ENCODE measurements around the gene RXRA.
A peak's percentile ranks its signal among the peaks of the same experiment; 100 is the strongest.
"Not testable (repeated sequence)": the region's sequence is repeated elsewhere in the genome, so short reads cannot be mapped to it uniquely, and the experiment has no call there.

RXRA gene

DNA sequence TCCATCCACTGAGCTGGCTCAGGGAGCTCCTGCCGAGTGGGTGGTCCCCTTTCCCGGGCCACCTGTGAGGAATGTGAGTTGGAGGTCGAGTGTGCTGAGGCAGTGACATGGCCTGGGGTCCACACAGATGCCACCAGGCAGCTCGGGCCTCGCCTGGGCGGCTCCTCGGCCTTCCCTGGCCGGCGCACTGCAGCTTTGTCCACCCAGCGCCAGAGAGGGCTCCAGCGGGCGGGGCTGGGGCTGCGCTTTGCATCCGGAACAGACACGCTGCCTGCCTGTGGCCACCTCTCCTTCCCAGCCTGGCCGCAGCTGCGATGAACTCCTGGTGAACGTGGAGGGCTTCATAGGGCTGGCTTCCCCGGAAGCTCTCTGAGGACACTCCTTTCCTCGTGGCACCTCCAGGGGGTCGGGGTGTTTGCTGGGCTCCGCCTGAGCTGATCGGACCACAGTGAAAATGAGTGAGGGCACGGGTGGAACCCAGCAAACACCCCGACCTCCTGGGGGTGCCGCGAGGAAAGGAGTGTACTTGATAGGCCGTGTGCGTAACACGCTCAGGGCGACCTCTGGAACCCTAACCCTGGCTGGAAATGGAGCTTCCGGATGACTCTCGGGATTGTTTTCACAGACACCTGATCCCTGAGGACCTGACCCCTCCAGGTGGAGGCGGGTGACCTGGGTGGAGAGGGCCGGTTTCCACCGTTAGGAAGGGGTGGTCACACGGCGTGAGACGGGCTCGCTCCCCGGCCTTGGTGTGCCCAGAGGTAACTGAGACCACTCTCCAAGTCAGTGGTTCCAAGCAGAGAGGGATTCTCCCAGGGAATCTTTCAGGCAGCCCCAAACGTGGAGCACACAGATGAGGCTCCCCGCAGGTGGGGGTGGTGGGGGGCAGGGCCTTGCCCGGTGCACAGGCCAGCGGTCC is 31.8 kb upstream of the RXRA start:
- DNase-seq, result no peak

DNA sequence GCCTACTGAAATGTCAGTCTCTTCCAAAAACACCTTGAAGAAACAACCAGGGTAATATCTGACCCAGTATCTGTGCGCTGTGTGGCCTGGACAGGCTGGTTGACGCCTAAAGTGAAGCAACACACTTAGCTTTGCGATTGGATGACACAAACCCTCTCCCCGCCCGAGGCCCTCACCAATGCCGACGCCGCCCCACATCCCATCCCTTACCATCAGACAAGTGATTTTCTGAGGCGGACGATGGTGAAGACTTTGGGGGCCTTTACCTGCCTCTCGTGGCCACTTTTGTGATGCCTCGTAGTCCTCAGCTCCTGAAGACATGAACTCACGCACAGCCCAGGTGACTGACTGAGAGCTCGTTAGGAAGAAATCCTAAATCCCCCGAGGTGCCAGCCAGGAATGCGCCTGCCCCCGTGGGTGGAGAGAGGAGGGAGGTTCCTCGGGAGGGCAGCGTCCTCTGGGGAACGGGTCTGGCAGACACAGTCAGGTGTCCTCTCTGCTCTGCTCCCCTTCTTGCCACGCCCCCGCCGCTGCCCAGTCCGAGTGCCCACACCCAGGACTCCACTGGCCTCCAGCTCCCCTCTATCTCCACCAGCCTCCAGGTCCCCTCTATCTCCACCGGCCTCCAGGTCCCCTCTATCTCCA is 31.0 kb upstream of the RXRA start:
- DNase-seq, result no peak

DNA sequence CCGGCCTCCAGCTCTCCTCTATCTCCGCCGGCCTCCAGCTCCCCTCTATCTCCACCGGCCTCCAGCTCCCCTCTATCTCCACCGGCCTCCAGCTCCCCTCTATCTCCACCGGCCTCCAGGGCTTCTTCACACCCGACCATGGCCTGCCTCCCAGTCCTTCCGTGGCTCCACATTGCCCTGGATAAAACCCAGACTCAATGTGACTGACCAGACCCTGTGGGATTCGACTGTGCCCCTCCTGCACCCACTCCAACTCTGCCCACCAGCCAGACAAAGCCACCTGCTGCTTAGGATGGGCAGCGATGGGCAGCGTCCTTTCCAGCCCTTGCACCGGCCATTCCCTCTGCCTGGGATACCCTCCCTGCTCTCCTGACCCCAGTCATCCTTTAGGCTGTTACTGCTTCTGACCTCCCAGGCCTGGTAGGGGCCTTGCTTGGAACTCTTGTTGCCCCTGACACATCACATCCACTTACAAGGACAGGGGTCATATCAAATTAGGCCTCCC is 30.5 kb upstream of the RXRA start:
- DNase-seq, result no peak

DNA sequence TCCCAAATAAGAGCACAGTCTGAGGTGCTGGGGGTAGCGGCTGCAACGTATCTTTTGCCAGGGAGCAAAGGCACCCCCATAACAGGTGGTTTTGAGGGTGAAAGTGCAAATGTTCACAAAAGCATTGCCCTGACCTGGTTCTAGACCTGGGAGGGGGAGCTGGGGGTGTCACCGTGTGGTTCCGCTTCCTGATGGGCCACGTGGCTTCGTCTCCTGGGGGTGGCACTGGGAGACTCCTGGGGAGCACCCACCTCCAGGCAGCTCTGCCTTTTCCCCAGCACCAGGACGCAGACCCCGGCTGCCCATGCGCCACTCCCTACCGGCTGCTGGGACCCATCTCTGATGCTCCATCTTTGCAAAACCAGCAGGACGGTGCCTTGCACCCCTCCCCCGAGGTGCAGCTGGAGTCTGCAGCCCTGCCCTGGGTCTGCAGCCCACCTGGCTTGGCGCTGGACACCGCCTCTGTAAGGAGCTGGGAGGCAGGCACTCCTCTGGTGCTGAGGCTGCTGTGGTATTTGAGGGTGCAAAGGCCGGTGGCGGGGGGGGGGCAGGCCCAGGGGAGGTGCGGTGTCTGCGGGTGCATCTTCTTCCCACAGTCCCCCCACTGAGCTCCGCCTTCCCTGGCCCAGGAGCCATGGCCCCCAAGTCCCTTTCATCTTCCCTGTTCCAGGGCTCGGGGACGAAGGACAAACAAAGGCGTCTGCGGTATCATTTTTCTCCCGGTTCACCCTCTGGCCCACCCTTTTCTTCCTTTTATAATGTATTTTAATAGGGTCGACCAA is 29.8 kb upstream of the RXRA start:
- no peak for DNase-seq

DNA sequence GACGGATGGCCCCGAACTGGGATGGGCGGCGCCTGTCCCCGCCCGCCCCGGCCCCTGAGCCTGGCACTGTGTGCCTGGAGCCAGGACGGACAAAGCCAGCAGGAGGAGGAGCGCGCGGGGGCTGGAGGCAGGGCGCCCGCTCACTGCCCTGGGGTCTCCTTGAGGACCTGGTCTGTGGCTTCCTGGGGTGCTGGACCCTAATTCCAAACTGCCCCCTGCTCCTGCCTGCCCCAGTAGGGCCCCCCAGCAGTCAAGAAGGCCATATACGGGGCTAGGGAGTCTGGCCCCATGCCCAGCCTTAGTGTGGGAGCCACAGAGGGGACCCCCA is 29.2 kb upstream of the RXRA start:
- no peak for DNase-seq

DNA sequence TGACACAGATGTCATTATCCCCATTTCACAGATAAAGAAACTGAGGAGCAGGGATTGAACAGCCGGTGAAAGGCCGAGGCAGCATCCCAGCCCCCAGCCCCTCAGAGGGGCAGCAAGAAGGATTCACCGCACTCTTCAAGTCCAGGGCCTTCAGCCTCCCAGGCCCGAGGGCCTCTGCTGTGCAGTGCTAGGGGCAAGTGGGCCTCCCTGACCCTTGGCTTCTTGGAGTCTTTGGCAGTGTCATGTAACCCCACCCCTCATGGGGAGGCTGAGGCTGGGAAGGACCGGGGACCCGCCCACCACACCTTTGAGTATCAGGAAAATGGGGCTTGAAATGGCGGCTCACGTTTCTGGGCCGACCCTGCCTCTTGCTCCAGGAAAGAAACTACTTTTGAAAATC is 28.7 kb upstream of the RXRA start:
- DNase-seq, result no peak

DNA sequence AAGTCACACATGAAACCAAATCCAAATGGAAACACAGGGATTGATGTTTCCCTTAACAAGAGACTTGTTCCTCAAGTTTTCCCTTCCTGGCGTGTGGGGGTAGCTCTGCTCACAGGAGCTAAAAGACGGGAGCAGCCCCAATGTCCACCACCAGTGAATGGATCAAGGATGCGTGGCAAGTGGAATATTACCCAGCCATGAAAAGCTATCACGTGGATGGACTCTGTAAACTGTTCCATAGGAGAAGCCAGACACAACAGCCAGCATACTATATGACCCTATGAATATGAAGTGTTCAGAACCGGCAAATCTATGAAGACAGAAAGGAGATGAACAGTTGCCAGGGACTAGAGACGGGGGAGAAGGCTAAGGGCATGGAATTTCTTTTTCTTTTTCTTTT is 28.3 kb upstream of the RXRA start:
- no peak for DNase-seq

DNA sequence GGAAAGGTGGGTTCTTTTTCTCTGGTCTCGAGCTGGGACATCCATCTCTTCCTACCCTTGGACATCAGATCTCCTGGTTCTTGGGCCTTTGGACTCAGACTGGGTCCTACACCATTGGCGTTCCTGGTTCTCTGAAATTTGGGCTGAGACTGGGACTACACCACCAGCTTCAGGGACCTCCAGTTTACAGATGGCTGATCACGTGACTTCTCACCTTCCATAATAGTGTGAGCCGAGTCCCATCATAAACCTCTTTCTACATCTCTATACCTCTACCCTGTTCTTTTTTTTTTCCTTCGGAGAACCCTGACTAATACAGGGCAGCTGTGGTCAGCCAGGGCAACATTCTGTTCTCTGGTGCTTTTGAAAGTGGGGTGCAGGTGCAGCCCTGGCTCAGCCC is 27.2 kb upstream of the RXRA start:
- no peak for DNase-seq

DNA sequence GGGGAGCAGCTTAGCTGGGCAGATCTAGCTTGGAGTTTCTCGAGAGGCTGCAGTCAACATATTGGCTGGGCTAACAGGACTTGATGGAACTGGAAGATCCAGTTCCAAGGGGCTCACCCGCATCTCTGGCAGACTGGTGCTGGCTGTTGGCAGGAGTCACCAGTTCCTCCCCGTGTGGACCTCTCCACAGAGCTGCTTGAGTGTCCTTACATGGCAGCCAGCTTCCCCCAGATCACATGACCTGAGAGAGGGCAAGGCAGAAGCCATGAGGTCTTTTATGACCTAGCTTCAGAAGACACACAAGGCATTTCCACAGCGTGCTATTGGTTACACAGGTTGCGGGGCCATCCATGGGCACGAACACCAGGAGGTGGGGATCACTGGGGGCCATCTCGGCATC is 26.4 kb upstream of the RXRA start:
- DNase-seq, result no peak

DNA sequence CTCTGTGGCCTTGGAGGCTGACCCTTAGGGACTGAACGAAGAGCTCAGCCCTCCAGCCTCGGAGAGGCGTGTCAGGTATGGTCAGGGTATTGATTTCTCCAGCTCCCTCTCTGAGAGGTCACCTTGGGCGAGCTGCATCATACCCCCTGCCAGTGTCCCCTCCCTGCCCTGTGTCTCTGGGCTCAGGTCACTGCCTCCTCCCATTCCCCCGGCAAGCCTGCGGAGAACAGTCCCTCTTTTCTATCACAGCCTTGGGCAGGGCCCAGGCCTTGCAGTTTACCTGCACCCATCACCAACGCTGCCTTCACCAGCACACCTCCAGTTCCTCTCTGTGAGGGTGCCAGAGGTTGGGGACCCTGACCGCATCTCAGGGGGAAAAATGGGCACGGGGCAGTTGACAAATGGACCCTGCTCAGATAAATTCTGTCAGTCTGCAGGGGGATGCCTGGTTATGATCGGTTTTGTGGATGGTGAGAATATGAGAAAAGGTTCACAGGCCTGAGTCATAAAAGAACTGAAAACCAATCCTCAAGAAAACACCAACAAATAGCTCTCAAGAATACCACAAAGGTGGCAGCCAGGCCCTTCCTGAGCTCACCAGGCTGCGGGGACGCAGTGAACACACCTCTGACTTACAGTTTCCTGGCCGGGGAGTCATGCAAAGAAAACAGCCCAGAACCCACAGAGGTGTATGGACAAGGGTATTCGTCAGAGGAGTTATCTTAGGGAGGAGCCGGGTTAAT is 24.7 kb upstream of the RXRA start:
- DNase-seq, result no peak

DNA sequence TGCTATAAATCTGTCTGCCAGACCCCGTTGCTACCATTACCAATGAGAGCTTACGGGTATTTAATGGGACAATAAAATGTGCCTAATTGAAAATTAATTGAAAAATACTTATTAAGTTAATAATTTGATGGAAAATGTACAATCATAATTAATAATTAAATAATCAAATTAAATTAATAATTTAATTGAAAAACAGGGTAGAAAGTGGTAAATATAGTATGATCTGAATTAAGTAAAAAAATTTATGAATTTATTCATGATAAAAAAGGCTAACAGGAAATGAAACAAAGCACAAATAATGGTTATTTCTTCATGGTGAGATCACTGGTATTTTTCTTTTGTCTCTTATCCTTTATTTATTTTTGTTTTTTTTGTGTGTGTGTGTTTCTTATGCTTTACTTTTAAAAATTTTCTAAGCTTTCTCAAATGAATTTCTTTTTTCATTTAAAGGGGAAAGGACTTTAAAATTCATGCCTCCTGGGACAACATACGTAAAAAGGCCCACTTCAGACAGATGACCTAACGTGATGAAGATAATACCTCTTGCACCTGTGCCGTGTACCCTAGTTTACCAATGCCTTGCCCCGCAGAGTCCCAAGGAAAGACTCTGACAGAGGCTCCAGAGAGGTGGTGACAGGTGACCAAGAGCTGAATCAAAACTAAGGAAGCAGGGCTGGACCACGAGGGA is 24.0 kb upstream of the RXRA start:
- no peak for DNase-seq

DNA sequence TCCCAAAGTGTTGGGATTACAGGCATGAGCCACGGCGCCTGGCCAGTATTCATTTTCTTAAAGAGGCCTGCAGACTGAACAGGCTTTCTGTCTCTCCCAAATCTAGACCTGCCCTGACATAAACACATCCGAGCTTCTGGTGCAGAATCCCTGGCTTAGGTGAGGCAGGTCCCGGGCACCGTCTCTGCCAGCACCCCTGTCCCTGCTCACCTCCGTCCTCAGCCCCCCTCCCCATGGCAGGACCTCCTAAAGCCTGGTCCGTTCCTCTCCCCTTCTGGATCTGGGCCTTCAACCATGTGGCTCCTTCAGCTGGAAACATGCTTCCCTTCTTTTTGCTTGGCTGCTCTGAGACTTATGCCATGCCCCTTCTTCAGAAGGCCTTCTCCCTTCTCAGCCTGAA is 22.7 kb upstream of the RXRA start:
- no peak for DNase-seq

DNA sequence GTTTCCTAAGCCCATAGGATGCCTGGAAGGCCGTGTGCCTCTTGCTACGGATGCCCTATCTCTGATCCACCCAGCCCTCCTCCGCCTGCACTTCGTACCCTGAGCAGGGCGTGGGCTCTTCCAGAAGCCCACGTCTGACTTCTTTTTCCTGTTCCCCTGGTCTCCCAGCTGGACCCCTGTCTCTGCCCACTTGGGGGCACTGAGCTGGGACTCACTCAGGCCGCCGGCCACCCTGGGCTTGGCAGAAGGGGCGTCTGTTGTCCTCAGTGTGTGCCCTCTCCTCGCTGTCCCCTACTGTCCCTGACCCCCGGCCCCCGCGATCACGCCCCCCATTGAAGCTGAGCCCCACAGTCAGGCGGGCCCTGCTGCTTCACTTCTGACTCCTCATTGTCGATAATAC is 22.0 kb upstream of the RXRA start:
- no peak for DNase-seq

DNA sequence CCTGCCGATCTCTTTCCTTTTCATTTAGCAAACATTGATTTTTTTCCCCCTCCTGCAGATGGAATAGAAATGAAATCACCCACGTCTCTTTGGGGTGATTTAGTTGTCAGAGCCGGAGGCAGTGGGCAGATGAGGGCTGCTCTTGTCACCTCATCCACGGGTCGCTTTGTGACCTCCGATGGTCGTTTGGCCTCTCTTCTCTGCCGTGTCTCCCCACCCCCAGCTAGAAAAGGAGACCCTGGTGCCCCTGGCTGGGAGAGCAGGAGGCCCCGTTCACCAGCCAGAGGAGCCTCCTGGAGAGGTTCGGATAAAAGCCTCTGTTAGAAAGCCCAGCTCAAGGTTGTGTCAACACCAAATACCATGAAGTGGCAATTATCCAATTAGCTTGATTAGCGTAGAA is 21.6 kb upstream of the RXRA start:
- DNase-seq, result peak; percentile 60

DNA sequence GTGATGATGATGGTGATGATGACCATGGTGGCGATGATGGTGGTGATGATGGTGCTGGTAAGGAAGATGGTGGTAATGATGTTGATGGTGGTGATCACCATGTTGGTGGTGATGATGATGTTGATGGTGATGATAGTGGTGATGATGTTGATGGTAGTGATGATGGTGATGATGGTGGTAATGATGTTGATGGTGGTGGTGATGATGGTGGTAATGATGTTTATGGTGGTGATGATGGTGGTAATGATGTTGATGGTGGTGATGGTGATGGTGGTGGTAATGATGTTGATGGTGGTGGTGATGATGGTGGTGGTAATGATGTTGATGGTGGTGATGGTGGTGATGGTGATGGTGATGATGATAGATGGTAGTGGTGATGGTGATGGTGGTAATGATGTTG is 20.7 kb upstream of the RXRA start:
- DNase-seq, result no peak

DNA sequence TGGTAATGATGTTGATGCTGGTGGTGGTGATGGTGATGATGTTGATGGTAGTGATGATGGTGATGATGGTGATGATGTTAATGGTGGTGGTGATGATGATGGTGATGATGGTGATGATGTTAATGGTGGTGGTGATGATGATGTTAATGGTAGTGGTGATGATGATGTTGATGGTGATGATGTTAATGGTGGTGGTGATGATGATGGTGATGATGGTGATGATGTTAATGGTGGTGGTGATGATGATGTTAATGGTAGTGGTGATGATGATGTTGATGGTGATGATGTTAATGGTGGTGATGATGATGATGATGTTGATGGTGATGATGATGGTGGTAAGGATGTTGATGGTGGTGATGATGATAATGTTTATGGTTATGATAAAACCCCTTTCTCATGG is 20.2 kb upstream of the RXRA start:
- not testable (repeated sequence) for DNase-seq

DNA sequence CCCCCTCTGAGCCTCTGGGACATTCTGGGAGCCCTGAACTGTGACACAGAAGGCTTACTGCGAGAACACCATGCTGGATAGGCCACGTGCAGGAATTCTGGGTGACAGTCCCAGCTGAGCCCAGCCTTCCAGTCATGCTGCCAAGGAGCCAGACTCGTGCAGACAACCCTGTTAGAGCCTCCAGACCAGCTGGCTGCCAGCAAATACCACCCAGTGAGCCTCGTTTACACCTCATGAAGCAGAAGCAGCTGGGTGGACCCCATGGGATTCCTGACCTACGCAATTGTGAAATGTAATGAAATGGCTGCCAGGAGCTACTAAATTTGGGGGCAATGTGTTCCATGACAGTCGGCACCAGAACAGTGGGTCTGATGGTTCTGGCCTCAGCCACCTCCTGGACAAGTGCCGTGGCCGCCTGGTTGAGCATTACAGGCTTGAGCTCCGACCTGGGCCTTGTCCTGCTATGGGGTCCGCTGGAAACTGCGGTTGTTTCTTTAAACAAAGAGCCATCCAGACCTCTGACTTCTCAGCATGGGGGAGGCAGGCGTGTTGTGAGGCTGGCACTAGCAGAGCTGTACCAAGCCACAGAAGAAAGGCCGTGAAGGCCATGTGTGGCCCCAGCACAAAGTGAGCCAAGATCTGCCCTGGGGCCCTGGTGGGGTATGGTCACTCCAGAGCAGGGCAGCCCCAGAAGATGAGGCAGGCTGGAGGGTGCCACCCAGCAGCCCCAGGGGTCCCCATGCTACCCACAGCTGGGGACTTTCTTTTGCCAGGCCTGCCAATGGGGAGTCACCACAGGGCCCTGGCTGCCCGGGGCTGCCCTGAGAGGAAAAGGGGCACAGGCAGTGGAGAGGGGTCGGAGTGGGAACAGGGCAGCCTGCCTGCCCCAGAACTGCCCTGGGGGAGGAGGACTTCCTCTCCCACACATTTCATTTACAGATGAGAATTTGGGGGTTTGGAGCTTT is 19.3 kb upstream of the RXRA start:
- no peak for DNase-seq

DNA sequence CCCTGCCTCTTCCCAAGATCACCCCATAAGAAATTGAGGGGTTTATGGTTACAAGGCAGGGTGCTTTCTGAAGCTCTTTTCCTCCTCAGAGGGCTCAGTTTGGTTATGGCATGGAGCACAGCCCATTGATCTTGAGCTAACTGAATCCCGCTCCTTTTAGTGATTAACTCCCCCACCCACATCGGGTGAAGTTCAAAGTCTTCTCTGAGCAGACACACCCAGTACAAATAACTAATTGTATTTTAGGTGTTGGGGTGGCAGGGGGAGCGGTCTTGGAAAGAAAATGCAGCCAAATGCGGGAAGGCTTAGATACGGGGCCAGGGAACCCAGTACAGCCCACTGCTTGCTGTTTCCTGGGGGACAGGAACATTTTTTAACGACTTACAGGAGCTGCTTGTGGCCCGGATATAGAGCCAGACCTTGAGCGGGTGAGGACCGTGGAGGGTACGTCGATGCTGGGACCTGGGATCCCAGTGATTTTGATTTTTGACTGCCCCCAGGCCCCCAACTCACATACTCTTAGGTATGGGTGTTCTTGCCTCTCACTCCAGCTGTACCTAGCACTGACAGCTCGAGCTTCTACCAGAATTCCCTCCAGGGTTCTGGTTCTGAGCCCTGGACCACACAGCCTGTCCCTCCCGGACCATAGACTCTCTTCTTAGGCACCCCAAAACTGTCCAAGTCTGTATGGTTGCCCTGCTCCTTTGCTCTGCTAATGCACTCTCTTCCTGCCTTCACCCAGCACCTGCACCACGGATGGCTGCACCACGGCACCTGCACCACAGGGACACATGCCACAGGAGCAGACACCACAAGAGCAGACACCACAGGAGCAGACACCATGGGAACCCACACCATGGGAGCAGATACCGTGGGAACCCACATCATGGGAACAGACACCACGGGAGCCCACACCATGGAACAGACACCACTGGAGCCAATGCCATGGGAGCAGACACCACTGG is 18.3 kb upstream of the RXRA start:
- DNase-seq, result no peak

DNA sequence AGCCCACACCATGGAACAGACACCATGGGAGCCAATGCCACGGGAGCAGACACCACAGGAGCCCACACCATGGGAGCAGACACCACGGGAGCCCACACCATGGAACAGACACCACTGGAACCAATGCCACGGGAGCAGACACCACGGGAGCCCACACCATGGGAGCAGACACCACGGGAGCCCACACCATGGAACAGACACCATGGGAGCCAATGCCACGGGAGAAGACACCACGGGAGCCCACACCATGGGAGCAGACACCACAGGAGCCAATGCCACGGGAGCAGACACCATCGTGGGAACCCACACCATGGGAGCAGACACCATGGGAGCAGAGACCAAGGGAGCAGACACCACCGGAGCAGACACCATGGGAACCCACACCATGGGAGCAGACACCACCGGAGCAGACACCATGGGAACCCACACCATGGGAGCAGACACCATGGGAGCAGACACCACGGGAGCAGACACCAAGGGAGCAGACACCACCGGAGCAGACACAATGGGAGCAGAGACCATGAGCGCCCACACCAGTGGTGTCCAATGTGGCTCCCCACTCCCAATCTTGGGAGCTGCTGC is 17.5 kb upstream of the RXRA start:
- not testable (repeated sequence) for DNase-seq

DNA sequence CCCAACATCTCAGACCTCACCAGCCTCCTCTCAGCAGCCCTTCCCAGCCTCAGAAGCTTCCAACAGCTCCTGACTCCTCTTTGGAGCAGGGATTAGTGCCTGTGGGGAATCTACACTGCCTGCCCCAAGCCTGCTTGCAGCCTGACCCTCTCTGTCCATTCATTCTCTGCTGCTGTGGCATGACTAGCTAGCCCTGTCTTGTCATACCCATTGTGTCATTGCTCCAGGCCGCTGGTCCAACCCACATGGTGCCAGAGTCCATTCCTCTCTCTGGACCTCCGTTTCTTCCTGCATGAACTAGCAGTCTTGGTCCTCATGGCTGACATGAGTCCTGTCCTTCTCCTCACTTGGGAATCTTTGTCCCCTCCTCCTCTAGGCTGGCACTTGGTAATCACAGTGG is 12.8 kb upstream of the RXRA start:
- no peak for DNase-seq
